Measurements from ENCODE around the gene ABI2.
"Not testable (repeated sequence)": the region's sequence is repeated elsewhere in the genome, so short reads cannot be mapped to it uniquely, and the experiment has no call there.

GRCh38 chr2:203302586-203302985 lies 25.6 kb upstream of the ABI2 start:
- not testable (repeated sequence) for TF ChIP-seq CTCF (IDR thresholded peaks at IDR 0.05; ENCODE audit: low read depth, low read length); POLR2A (IDR thresholded peaks at IDR 0.05; ENCODE audit: extremely low read depth, insufficient read length); MAX (IDR thresholded peaks at IDR 0.05; ENCODE audit: low read depth, low read length)

Data from NB4 (cell line).